DND-41 (cell line): ENCODE measurements around the gene FMN2.

ENCODE experiments used
- ATAC-seq: fragments of 200-7000 bp; cut with Tn5 transposase; 3 replicates; pipeline ENCODE4 v1.9.1; 2021; ENCODE audit warnings: low read depth; ENCODE audit not compliant: insufficient read depth
- DNase-seq: peaks from one replicate; pipeline ENCODE4 v3.0.0-alpha.2; 2020
- H2AFZ ChIP-seq: 2 replicates; pipeline ENCODE4 v1.6.0; 2012; ENCODE audit warnings: low read depth, low read length
- H3K27ac ChIP-seq: 2 replicates; pipeline ENCODE4 v1.5.1; 2012; ENCODE audit warnings: low read length, inconsistent platforms
- H3K27me3 ChIP-seq: fragments of 200-600 bp; sonication (generic); 2 replicates; pipeline ENCODE4 v1.6.0; 2012; ENCODE audit warnings: low read length, mild to moderate bottlenecking, inconsistent platforms; ENCODE audit not compliant: insufficient read depth, poor library complexity
- H3K36me3 ChIP-seq: 2 replicates; pipeline ENCODE4 v1.5.1; 2012; ENCODE audit warnings: low read length, inconsistent platforms; ENCODE audit not compliant: insufficient read depth
- H3K4me1 ChIP-seq: 2 replicates; pipeline ENCODE4 v1.5.1; 2012; ENCODE audit warnings: mild to moderate bottlenecking, low read length; ENCODE audit not compliant: insufficient read depth
- H3K4me2 ChIP-seq: 2 replicates; pipeline ENCODE4 v1.6.0; 2012; ENCODE audit warnings: mild to moderate bottlenecking, moderate library complexity, low read length, inconsistent platforms; ENCODE audit not compliant: insufficient read depth
- H3K4me3 ChIP-seq, 2 experiments: fragments of 200-600 bp in 1 of 2; shearing (Covaris generic) in 1 of 2; 2 replicates each; pipeline ENCODE4 v1.5.1; 2012 to 2016; ENCODE audit warnings: inconsistent platforms in 2 of 2, low read length in 2 of 2, mild to moderate bottlenecking in 2 of 2, low read depth in 1 of 2, moderate library complexity in 1 of 2
- H3K79me2 ChIP-seq: 2 replicates; pipeline ENCODE4 v1.6.0; 2012; ENCODE audit warnings: low read length, inconsistent platforms; ENCODE audit not compliant: insufficient read depth
- H3K9ac ChIP-seq: 2 replicates; pipeline ENCODE4 v1.6.0; 2012; ENCODE audit warnings: low read depth, mild to moderate bottlenecking, inconsistent platforms, low read length, moderate library complexity
- H3K9me3 ChIP-seq: 2 replicates; pipeline ENCODE4 v1.5.1; 2012; ENCODE audit warnings: low read length, moderate library complexity, mild to moderate bottlenecking, inconsistent platforms; ENCODE audit not compliant: insufficient read depth, severe bottlenecking
- H4K20me1 ChIP-seq: 2 replicates; pipeline ENCODE4 v1.6.0; 2012; ENCODE audit warnings: low read length; ENCODE audit not compliant: insufficient read depth
- EZH2 ChIP-seq: IDR thresholded peaks from 3 replicates; pipeline ENCODE4 v1.6.1; 2012; ENCODE audit warnings: borderline replicate concordance, low read depth, mild to moderate bottlenecking, moderate library complexity, low read length, inconsistent platforms; ENCODE audit not compliant: severe bottlenecking
- TF ChIP-seq, protein P1 (sequence below): IDR thresholded peaks from 2 replicates; pipeline ENCODE4 v1.5.1; 2012; ENCODE audit warnings: borderline replicate concordance, low read length, moderate library complexity, mild to moderate bottlenecking; ENCODE audit not compliant: poor library complexity, severe bottlenecking; ENCODE audit errors: extremely low read depth

Gene FMN2

GRCh38 chr1:240475832-240476231 is 384.1 kb downstream of the FMN2 start:
- H3K4me3 ChIP-seq, result no peak overlapping the region
- H3K9ac ChIP-seq, result no peak overlapping the region
- no peak overlapping the region for H3K27ac ChIP-seq
- DNase-seq, result no peak
- no peak overlapping the region for H2AFZ ChIP-seq
- H3K79me2 ChIP-seq, result no peaks in the 10 kb centered on the region
- ATAC-seq, result no peak
- no peak overlapping the region for H3K4me2 ChIP-seq
- H3K9me3 ChIP-seq, result no peaks in the 10 kb centered on the region
- no peak for TF ChIP-seq EZH2
- TF ChIP-seq, protein P1, sequence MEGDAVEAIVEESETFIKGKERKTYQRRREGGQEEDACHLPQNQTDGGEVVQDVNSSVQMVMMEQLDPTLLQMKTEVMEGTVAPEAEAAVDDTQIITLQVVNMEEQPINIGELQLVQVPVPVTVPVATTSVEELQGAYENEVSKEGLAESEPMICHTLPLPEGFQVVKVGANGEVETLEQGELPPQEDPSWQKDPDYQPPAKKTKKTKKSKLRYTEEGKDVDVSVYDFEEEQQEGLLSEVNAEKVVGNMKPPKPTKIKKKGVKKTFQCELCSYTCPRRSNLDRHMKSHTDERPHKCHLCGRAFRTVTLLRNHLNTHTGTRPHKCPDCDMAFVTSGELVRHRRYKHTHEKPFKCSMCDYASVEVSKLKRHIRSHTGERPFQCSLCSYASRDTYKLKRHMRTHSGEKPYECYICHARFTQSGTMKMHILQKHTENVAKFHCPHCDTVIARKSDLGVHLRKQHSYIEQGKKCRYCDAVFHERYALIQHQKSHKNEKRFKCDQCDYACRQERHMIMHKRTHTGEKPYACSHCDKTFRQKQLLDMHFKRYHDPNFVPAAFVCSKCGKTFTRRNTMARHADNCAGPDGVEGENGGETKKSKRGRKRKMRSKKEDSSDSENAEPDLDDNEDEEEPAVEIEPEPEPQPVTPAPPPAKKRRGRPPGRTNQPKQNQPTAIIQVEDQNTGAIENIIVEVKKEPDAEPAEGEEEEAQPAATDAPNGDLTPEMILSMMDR, result no peak
- H3K36me3 ChIP-seq, result no peaks in the 10 kb centered on the region
- no peaks in the 10 kb centered on the region for H4K20me1 ChIP-seq
- no peaks in the 10 kb centered on the region for H3K4me1 ChIP-seq
- H3K27me3 ChIP-seq, result no peaks in the 10 kb centered on the region

- H3K4me1 ChIP-seq, result no peaks in the 10 kb centered on the region
- no peak overlapping the region for H3K4me3 ChIP-seq
- no peak for DNase-seq
- H3K27me3 ChIP-seq, result no peaks in the 10 kb centered on the region
- H3K9ac ChIP-seq, result no peak overlapping the region
- H3K4me2 ChIP-seq, result no peak overlapping the region
- no peak overlapping the region for H2AFZ ChIP-seq
- H4K20me1 ChIP-seq, result no peaks in the 10 kb centered on the region
- H3K36me3 ChIP-seq, result no peaks in the 10 kb centered on the region
- H3K9me3 ChIP-seq, result no peaks in the 10 kb centered on the region
- no peak overlapping the region for H3K27ac ChIP-seq
- TF ChIP-seq, protein P1, result no peak
- no peak for TF ChIP-seq EZH2
- H3K79me2 ChIP-seq, result no peaks in the 10 kb centered on the region
- ATAC-seq, result no peak
Measured at GRCh38 chr1:240478536-240478935, 386.9 kb downstream of the FMN2 start.

DNA sequence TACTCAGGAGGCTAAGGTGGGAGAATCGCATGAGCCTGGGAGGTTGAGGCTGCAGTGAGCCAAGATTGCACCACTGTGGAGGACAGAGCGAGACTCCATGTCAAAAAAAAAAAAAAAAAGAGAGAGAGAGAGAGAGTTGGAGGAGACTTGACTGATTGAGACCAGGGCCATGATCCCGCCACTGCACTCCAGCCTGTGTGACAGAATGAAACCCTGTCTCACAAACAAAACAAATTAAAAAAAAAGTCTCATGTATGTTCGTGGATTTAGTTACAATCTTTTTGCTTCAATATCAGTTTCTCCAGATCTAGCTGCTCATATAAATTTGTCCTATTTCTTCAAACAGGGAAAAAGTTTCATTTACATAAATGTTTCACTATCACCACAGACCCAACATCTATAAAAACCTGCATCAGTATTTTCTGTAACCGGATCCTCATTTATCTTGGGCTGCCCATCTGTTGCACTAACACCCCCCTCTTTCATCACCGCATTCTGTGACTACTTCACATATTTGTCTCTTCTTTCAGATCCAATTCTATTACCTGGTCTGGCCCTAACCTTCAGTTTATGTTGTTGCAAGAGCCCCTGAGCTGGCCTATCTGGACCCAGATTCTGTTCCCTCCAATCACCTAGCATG is 393.2 kb downstream of the FMN2 start:
- no peak overlapping the region for H3K9ac ChIP-seq
- no peaks in the 10 kb centered on the region for H3K4me1 ChIP-seq
- no peaks in the 10 kb centered on the region for H3K9me3 ChIP-seq
- no peak overlapping the region for H3K27ac ChIP-seq
- H3K4me2 ChIP-seq, result no peak overlapping the region
- TF ChIP-seq, protein P1, result no peak
- TF ChIP-seq EZH2, result no peak
- no peaks in the 10 kb centered on the region for H4K20me1 ChIP-seq
- no peaks in the 10 kb centered on the region for H3K36me3 ChIP-seq
- DNase-seq (no peak), ATAC-seq (no peak)
- no peaks in the 10 kb centered on the region for H3K79me2 ChIP-seq
- H3K27me3 ChIP-seq, result no peaks in the 10 kb centered on the region
- H3K4me3 ChIP-seq, result no peak overlapping the region
- H2AFZ ChIP-seq, result no peak overlapping the region

GRCh38 chr1:240486611-240487010 is 394.9 kb downstream of the FMN2 start:
- Histone ChIP-seq H4K20me1 (no peaks in the 10 kb centered on the region), H3K36me3 (no peaks in the 10 kb centered on the region), H3K4me3 (no peak overlapping the region), H3K4me2 (no peak overlapping the region), H2AFZ (no peak overlapping the region), H3K79me2 (no peaks in the 10 kb centered on the region), H3K9me3 (no peaks in the 10 kb centered on the region), H3K9ac (no peak overlapping the region), H3K27ac (no peak overlapping the region), H3K4me1 (no peaks in the 10 kb centered on the region), H3K27me3 (no peaks in the 10 kb centered on the region)
- TF ChIP-seq, protein P1, result no peak
- no peak for TF ChIP-seq EZH2
- ATAC-seq, result no peak
- no peak for DNase-seq
